Fibroblast of pulmonary artery (primary cell): ENCODE data around the gene SDK1.

Experiments used
- DNase-seq: peaks from one replicate; pipeline ENCODE4 v3.0.0-alpha.2; 2010; ENCODE audit warnings: low read depth
- H3K4me3 ChIP-seq: replicated peaks from 2 replicates; pipeline ENCODE4 v1.5.1; 2011; ENCODE audit warnings: low read depth, mild to moderate bottlenecking, control low read depth, low read length, moderate library complexity
- TF ChIP-seq, protein P1 (sequence below): IDR thresholded peaks from 2 replicates; pipeline ENCODE4 v1.5.1; 2011; ENCODE audit warnings: mild to moderate bottlenecking, control low read depth, low read length, inconsistent platforms; ENCODE audit errors: missing control alignments

SDK1 gene

DNA sequence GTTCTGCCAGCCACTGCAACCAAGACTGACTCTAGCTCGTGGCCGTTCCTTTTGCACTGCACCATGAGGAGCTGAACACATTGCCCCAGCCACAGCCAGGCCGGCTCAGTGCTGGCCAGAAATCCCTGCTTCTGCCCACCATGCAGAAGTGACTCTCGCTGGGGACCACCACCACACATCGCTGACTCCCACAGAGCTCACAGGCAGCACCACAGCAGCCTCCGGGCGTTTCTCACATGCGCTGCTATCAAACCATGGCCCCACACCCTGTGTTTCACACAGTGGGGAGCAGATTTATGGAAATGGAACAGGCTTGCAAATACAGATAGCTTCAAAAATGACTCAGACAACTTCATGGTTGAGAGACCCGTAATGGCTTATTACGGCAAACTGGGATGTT, 15.4 kb upstream of the SDK1 start:
- no peak for DNase-seq
- no peak overlapping the region for H3K4me3 ChIP-seq
- TF ChIP-seq, protein P1, sequence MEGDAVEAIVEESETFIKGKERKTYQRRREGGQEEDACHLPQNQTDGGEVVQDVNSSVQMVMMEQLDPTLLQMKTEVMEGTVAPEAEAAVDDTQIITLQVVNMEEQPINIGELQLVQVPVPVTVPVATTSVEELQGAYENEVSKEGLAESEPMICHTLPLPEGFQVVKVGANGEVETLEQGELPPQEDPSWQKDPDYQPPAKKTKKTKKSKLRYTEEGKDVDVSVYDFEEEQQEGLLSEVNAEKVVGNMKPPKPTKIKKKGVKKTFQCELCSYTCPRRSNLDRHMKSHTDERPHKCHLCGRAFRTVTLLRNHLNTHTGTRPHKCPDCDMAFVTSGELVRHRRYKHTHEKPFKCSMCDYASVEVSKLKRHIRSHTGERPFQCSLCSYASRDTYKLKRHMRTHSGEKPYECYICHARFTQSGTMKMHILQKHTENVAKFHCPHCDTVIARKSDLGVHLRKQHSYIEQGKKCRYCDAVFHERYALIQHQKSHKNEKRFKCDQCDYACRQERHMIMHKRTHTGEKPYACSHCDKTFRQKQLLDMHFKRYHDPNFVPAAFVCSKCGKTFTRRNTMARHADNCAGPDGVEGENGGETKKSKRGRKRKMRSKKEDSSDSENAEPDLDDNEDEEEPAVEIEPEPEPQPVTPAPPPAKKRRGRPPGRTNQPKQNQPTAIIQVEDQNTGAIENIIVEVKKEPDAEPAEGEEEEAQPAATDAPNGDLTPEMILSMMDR: no peak

- DNase-seq: peak; percentile 40
- no peak overlapping the region for H3K4me3 ChIP-seq
- TF ChIP-seq, protein P1: no peak
These were observed 11.1 kb upstream of the SDK1 start for GRCh38 chr7:3289996-3290395.

GRCh38 chr7:3292694-3293093, 8.4 kb upstream of the SDK1 start:
- no peak overlapping the region for H3K4me3 ChIP-seq
- no peak for DNase-seq
- TF ChIP-seq, protein P1: no peak

DNA sequence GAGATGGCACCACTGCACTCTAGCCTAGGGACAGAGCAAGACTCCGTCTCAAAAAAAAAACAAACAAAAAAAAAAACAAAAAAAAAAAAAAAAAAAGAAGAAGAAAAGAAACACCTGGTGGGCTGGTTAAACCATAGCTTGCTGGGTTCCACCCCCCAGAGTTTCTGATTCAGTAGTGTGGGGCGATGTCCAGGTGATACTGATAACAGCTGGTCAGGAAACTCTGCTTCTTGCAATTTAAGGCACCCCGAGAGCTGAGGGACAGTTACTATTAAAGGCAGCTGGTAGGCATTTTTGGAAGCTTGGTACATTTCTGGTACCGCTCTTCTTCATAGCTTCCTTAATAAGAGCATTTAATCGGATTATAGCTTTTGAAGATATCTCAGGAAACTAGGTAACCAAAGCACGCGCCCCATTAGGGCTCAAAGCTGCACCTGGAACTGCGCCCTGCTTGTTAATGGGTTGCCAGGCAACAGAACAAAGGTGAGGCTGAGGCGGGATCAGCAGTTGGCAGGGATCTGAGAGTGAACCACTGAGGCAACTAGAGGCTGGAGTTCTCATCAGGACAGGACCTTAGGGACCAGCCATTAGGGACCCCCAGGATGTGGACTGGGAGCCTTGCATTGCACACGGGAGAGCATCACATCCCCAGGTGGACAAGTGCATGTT, 6.5 kb upstream of the SDK1 start:
- no peak overlapping the region for H3K4me3 ChIP-seq
- no peak for DNase-seq
- TF ChIP-seq, protein P1: no peak

DNA sequence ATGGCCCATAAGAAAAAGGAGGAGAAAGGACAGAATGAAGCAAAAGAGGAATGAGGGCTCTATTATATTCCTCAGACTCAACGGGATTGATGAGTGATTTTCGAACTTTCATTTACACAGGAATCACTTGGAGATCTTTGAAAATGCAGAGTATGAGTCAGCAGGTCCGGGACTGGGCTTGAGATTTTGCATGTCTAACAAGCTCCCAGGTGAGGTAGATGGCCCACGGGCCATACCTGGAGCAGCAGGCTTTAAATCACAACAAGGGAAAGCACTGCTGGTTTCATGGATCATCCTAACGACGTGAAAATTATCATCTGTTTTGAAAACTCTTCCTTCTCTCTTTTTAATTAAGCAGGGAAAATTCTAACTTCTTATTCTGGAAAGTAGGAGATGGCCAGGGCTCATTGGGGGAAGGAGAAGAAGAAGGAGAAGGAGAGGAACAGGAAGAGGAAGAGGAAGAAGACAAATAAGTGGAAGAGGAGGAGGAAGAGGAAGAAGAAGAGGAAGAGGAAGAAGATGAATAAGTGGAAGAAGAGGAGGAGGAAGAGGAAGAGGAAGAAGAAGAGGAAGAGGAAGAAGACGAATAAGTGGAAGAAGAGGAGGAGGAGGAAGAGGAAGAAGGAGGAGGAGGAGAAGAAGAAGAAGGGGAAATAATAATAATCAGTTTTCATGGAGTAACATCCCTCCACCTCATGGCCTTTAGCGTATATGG, 3.8 kb upstream of the SDK1 start:
- DNase-seq: no peak
- no peak overlapping the region for H3K4me3 ChIP-seq
- TF ChIP-seq, protein P1: no peak

GRCh38 chr7:3300221-3300650, 816 bp upstream of the SDK1 start:
- no peak for DNase-seq
- H3K4me3 ChIP-seq: peak overlapping the region; percentile 46
- TF ChIP-seq, protein P1: no peak

DNA sequence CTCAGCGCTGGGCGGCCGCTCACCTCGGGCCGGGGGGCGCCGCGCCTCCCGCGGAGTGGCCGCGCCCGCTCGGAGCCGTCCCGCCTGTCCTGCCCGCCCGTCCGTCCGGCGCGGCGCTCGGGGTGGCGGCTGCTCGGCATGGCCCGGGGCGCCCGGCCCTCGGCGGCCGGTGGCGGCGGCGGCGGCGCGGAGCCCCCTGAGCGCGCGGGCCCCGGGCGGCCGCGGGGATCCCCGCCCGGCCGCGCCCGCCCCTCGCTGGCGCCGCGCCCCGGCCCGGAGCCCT, 338 bp downstream of the SDK1 start:
- no peak for DNase-seq
- peak overlapping the region; percentile 37 for H3K4me3 ChIP-seq
- TF ChIP-seq, protein P1: no peak
